HepG2 (cell line): ENCODE results near the gene BCORL1. TPM values are rescaled to one million over a fixed set of nuclear protein-coding genes. Genes with fewer than 3 reads are reported as not detected.
A peak's percentile ranks its signal among the peaks of the same experiment; 100 is the strongest.

Experiments
- ARID4A ChIP-seq: sonication (generic); formaldehyde crosslinking; IDR thresholded peaks from 2 replicates; pipeline ENCODE4 v1.5.0; 2020; ENCODE audit warnings: mild to moderate bottlenecking, missing genetic modification reagents, borderline replicate concordance
- GATAD1 ChIP-seq: IDR thresholded peaks from 2 replicates; pipeline ENCODE4 v1.6.1; 2016; ENCODE audit warnings: missing genetic modification reagents, missing compliant biosample characterization
- LCORL ChIP-seq, 2 experiments: fragments of 450-650 bp in 1 of 2; sonication (generic) in 1 of 2; formaldehyde crosslinking in 1 of 2; IDR thresholded peaks; 2 replicates each; pipeline versions ENCODE4 v1.5.0 to v1.6.1; 2017 to 2020; ENCODE audit warnings: antibody characterized with exemption in 1 of 2, missing genetic modification reagents in 1 of 2
- NFE2L2 ChIP-seq: fragments of 150-350 bp; IDR thresholded peaks from 2 replicates; pipeline ENCODE4 v1.6.1; 2014; ENCODE audit warnings: low read length
- REPIN1 ChIP-seq: sonication (generic); formaldehyde crosslinking; IDR thresholded peaks from 2 replicates; pipeline ENCODE4 v1.8.0; 2022; ENCODE audit warnings: missing genetic modification reagents, low read depth, mild to moderate bottlenecking, borderline replicate concordance
- SOX5 ChIP-seq: IDR thresholded peaks from 2 replicates; pipeline ENCODE4 v1.6.1; 2016; ENCODE audit warnings: borderline replicate concordance
- SOX6 ChIP-seq, 2 experiments: fragments of 450-650 bp in 1 of 2; sonication (generic) in 1 of 2; formaldehyde crosslinking in 1 of 2; IDR thresholded peaks; 2 replicates each; pipeline versions ENCODE4 v1.4.0 to v1.6.1; 2017 to 2020; ENCODE audit warnings: antibody characterized with exemption in 1 of 2, mild to moderate bottlenecking in 1 of 2, missing genetic modification reagents in 1 of 2
- TARDBP ChIP-seq: sonication (generic); formaldehyde crosslinking; IDR thresholded peaks from 2 replicates; pipeline ENCODE4 v1.8.0; 2022; ENCODE audit warnings: mild to moderate bottlenecking, missing genetic modification reagents
- TEF ChIP-seq: sonication (generic); formaldehyde crosslinking; IDR thresholded peaks from 2 replicates; pipeline ENCODE4 v1.5.0; 2020; ENCODE audit warnings: missing genetic modification reagents
- ZNF543 ChIP-seq: sonication (generic); formaldehyde crosslinking; IDR thresholded peaks from 2 replicates; pipeline ENCODE4 v1.4.0; 2020; ENCODE audit warnings: mild to moderate bottlenecking, missing genetic modification reagents
- polyA plus RNA-seq, 8 experiments: library from polyadenylated mRNA; depleted of rRNA in 3 of 8; stranded (reverse) in 7 of 8; unstranded in 1 of 8; fragments of >200 nt; fragmentation: Illumina TruSeq in 4 of 8; extraction: Trizol in 4 of 8; gene quantifications; 2 replicates each; pipeline versions ENCODE4 v1.2.1 to v1.2.3, GENCODE V29; 2011 to 2016; ENCODE audit warnings: low read depth in 4 of 8, missing spikeins in 1 of 8, mixed read lengths in 1 of 8; ENCODE audit not compliant: insufficient read depth in 1 of 8
- total RNA-seq, 5 experiments: library from RNA; depleted of rRNA; stranded (reverse); fragments of >200 nt; fragmentation: Illumina TruSeq; extraction: Trizol; gene quantifications; 2 replicates each; pipeline ENCODE4 v1.2.3, GENCODE V29; 2016; ENCODE audit warnings: low read depth in 1 of 5
- TF ChIP-seq, protein P1 (sequence below): IDR thresholded peaks from 2 replicates; pipeline ENCODE4 v1.6.1; 2016; ENCODE audit warnings: mild to moderate bottlenecking
- TF ChIP-seq, protein P2 (sequence below): IDR thresholded peaks from 2 replicates; pipeline ENCODE4 v1.6.1; 2012; ENCODE audit warnings: inconsistent platforms
- TF ChIP-seq, protein P3 (sequence below): sonication (generic); formaldehyde crosslinking; IDR thresholded peaks from 2 replicates; pipeline ENCODE4 v1.4.0; 2020; ENCODE audit warnings: missing genetic modification reagents
- TF ChIP-seq, protein P4 (sequence below): sonication (generic); formaldehyde crosslinking; IDR thresholded peaks from 2 replicates; pipeline ENCODE4 v1.5.1; 2020; ENCODE audit warnings: mild to moderate bottlenecking, moderate library complexity, missing genetic modification reagents

The BCORL1 gene
- total and polyA plus RNA-seq, 2 of the 13 experiments (the other 11 are each of a cell fraction or from before 2014, with no cell fraction given): 0.67 to 1.4 TPM

GRCh38 chrX:129982300-129983251 is at the start of gene BCORL1 (continued):
- TF ChIP-seq, protein P1, sequence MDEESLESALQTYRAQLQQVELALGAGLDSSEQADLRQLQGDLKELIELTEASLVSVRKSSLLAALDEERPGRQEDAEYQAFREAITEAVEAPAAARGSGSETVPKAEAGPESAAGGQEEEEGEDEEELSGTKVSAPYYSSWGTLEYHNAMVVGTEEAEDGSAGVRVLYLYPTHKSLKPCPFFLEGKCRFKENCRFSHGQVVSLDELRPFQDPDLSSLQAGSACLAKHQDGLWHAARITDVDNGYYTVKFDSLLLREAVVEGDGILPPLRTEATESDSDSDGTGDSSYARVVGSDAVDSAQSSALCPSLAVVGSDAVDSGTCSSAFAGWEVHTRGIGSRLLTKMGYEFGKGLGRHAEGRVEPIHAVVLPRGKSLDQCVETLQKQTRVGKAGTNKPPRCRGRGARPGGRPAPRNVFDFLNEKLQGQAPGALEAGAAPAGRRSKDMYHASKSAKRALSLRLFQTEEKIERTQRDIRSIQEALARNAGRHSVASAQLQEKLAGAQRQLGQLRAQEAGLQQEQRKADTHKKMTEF: peak; percentile 26; the same call in 1 of the 2 replicates
- TF ChIP-seq, protein P2, sequence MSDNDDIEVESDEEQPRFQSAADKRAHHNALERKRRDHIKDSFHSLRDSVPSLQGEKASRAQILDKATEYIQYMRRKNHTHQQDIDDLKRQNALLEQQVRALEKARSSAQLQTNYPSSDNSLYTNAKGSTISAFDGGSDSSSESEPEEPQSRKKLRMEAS: peak; percentile 67; the same call in 1 of the 2 replicates
- TF ChIP-seq LCORL (IDR thresholded peaks at IDR 0.05): no peak
- no peak for TF ChIP-seq LCORL (CRISPR knock-in tag; IDR thresholded peaks at IDR 0.05)
- TF ChIP-seq NFE2L2: no peak
- TF ChIP-seq, protein P3, sequence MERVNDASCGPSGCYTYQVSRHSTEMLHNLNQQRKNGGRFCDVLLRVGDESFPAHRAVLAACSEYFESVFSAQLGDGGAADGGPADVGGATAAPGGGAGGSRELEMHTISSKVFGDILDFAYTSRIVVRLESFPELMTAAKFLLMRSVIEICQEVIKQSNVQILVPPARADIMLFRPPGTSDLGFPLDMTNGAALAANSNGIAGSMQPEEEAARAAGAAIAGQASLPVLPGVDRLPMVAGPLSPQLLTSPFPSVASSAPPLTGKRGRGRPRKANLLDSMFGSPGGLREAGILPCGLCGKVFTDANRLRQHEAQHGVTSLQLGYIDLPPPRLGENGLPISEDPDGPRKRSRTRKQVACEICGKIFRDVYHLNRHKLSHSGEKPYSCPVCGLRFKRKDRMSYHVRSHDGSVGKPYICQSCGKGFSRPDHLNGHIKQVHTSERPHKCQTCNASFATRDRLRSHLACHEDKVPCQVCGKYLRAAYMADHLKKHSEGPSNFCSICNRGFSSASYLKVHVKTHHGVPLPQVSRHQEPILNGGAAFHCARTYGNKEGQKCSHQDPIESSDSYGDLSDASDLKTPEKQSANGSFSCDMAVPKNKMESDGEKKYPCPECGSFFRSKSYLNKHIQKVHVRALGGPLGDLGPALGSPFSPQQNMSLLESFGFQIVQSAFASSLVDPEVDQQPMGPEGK (CRISPR knock-in tag): peak; percentile 67
- no peak for TF ChIP-seq SOX5 (CRISPR knock-in tag)
- 0 out of 2 replicates have a peak, but pooled peaks have one; percentile 51 for TF ChIP-seq TARDBP
- peak; percentile 64; the same call in 1 of the 2 replicates for TF ChIP-seq ARID4A (CRISPR knock-in tag)
- no peak for TF ChIP-seq SOX6 (IDR thresholded peaks at IDR 0.05)
- 0 out of 2 replicates have a peak, but pooled peaks have one; percentile 15 for TF ChIP-seq SOX6 (CRISPR knock-in tag; IDR thresholded peaks at IDR 0.05)
- no peak for TF ChIP-seq ZNF543 (CRISPR knock-in tag)
- no peak for TF ChIP-seq TEF
- TF ChIP-seq GATAD1 (CRISPR knock-in tag): 0 out of 2 replicates have a peak, but pooled peaks have one; percentile 36
- TF ChIP-seq, protein P4, sequence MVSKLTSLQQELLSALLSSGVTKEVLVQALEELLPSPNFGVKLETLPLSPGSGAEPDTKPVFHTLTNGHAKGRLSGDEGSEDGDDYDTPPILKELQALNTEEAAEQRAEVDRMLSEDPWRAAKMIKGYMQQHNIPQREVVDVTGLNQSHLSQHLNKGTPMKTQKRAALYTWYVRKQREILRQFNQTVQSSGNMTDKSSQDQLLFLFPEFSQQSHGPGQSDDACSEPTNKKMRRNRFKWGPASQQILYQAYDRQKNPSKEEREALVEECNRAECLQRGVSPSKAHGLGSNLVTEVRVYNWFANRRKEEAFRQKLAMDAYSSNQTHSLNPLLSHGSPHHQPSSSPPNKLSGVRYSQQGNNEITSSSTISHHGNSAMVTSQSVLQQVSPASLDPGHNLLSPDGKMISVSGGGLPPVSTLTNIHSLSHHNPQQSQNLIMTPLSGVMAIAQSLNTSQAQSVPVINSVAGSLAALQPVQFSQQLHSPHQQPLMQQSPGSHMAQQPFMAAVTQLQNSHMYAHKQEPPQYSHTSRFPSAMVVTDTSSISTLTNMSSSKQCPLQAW (CRISPR knock-in tag): peak; percentile 66
- peak; percentile 28; the same call in 1 of the 2 replicates for TF ChIP-seq REPIN1 (CRISPR knock-in tag)
